Measurements from ENCODE around the gene THAP5. TPM values are rescaled to one million over a fixed set of nuclear protein-coding genes. Genes with fewer than 3 reads are reported as not detected.
A peak's percentile ranks its signal among the peaks of the same experiment; 100 is the strongest.

THAP5 gene
- polyA plus RNA-seq, 6 donors from 2014 or later, result 15.4 to 39.5 (median 27.4) TPM

DNA sequence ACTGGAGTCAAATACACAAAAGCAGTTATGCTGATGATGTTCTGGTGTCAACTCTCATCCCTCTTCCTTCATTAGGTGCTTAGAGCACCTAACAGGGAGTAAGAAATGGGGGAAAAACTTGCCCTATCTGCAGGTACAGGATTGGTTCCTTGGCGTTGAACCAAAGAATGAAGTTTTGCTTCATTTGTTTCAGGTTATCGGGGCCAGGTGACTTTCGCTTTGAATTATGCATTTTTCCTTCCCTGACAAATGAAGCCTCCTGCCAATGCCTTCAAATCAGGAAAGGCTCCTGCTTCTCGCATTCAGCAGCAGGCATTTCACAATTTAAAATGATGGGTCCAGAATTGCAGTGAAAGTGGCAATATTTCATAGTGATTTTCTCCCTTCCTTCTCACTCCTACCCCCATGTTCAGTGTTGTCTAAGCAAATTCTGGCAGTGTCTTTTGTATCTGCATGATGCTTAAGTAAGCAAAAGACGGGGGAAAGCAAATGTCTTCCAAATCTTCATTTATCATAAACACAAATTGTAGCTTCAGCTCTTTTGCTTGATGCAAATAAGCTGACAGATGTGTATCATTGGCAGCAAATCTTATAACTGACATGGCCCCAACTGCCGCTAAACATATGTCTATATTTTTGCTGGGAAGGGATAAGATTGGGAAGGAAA lies 29.5 kb upstream of the THAP5 start:
- Mint-ChIP-seq H3K4me3 (no peak overlapping the region), H3K36me3 (no peaks in the 10 kb centered on the region), H3K27me3 (peaks cover 24 to 41% (median 37%) of the 10 kb centered on the region in 3 donors), H3K27ac (no peak overlapping the region), H3K4me1 (peaks cover 1 to 6% (median 4%) of the 10 kb centered on the region in 3 donors), H3K9me3 (no peaks in the 10 kb centered on the region)
- DNase-seq (no peak), ATAC-seq (ENCODE audit: low read depth in 2 of 2) (no peak)

DNA sequence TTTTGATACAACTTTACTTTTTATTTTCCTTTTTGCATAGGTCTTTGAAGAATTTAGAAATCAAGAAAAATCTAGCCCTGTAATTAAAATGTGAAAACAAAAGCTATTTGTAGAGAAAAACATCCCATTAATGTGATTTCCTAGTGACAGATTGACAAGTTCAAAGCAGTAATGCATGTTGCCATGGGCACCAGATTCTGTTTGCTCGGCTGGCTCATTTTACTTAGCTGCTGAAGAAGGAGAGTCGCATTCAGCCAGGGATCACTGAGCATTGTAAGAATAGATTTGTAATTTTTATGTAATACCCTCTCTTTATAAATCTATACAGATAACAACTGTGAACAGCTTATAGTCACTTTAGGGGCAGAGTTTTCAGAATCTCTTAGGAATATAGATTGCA lies 28.6 kb upstream of the THAP5 start:
- Mint-ChIP-seq H3K4me3 (no peak overlapping the region), H3K9me3 (no peaks in the 10 kb centered on the region), H3K27ac (peak overlapping the region in 1 of 6 donors; percentile 86), H3K27me3 (peaks cover 29 to 39% (median 34%) of the 10 kb centered on the region in 3 donors), H3K4me1 (peaks cover 1 to 4% (median 3%) of the 10 kb centered on the region in 3 donors), H3K36me3 (no peaks in the 10 kb centered on the region)
- ATAC-seq (ENCODE audit: low read depth in 2 of 2) (no peak), DNase-seq (no peak)

DNA sequence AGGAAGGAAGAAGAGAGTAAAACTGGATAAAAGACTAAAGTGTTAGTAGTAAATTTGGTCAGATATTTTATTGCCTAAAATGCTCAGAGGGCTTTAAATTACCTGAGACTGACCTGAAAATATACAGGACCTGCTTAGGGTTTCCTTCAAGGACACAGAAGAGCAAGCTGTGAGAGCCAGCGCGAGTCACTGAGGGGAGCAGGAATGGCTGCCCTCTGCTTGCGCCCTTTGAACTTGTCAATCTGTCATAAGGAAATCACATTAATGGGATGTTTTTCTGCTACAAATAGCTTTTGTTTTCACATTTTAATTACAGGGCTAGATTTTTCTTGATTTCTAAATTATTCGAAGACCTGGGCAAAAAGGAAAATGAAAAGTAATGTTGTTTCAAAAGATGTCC lies 27.1 kb upstream of the THAP5 start:
- Mint-ChIP-seq H3K36me3 (no peaks in the 10 kb centered on the region), H3K4me1 (peaks cover 0 to 1% (median 0%) of the 10 kb centered on the region in 3 donors), H3K27ac (peak overlapping the region in 1 of 6 donors; percentile 39), H3K27me3 (peaks cover 29 to 36% (median 30%) of the 10 kb centered on the region in 3 donors), H3K9me3 (no peaks in the 10 kb centered on the region), H3K4me3 (no peak overlapping the region)
- DNase-seq (no peak), ATAC-seq (ENCODE audit: low read depth in 2 of 2) (no peak)

DNA sequence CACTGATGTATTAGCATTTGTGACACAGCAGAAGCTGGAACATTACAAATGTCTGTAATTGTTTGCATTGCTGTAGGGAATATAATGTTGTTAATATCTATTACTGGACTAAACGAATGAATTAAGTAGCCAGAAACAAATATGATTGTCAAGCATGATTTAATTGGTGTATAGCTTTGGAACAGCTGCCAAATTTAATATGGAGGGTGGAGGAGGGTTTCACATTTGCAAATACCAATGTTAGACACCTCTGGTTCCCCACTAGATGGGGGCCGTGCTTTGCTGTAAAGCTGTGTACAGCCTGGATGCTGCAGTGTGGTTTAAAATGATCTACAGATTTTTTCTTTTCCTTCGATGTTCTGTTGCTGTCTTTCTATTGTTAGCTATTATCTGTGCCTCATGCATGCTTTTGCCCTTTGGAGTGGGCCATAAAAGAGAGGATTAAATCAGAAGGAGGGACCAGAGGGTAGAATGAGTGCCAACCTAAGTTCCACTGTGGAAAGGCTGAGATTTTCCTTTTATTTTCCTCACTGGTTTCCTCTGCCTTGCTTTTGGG lies 23.2 kb upstream of the THAP5 start:
- peaks cover 13 to 19% (median 16%) of the 10 kb centered on the region in 3 donors for H3K27me3 Mint-ChIP-seq
- H3K4me1 Mint-ChIP-seq, result peaks cover 0 to 1% (median 0%) of the 10 kb centered on the region in 3 donors
- peaks cover 0 to 1% (median 0%) of the 10 kb centered on the region in 7 donors for H3K9me3 Mint-ChIP-seq
- peak overlapping the region in 1 of 6 donors; percentile 55 for H3K27ac Mint-ChIP-seq
- ATAC-seq (ENCODE audit: low read depth in 2 of 2) (no peak), DNase-seq (no peak)
- no peak overlapping the region for H3K4me3 Mint-ChIP-seq
- H3K36me3 Mint-ChIP-seq, result no peaks in the 10 kb centered on the region

GRCh38 chr7:108590606-108591005 lies 21.1 kb upstream of the THAP5 start:
- ATAC-seq (ENCODE audit: low read depth in 2 of 2), result no peak
- H3K9me3 Mint-ChIP-seq, result peaks cover 0 to 1% (median 0%) of the 10 kb centered on the region in 7 donors
- H3K27me3 Mint-ChIP-seq, result peaks cover 8 to 29% (median 27%) of the 10 kb centered on the region in 3 donors
- H3K4me3 Mint-ChIP-seq, result no peak overlapping the region
- H3K36me3 Mint-ChIP-seq, result no peaks in the 10 kb centered on the region
- no peak for DNase-seq
- H3K4me1 Mint-ChIP-seq, result peaks cover 0 to 1% (median 0%) of the 10 kb centered on the region in 3 donors
- H3K27ac Mint-ChIP-seq, result peak overlapping the region in 2 of 6 donors; percentile 15 to 39

DNA sequence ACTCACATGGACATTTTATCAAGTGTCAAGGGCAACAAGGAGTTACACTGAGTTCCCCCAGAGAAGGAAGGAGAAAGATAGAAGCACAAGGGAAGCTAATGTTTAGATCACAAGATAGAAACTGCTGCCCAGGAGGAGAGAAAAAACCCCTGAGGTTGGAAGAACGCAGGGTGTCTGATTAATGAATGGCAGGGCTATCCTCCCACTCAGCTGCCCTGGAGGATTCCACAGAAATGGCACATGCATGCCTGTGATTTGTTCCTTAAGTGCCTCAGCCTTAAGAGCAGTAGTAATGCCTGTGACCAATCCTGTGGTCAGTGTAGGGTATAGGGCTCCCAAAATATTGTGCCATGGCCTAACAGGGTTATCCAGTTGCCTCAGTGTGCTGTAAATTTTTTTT lies 20.4 kb upstream of the THAP5 start:
- Mint-ChIP-seq H3K27me3 (peaks cover 8 to 29% (median 27%) of the 10 kb centered on the region in 3 donors), H3K9me3 (peaks cover 0 to 1% (median 0%) of the 10 kb centered on the region in 7 donors), H3K36me3 (no peaks in the 10 kb centered on the region), H3K4me3 (no peak overlapping the region), H3K4me1 (no peaks in the 10 kb centered on the region), H3K27ac (peak overlapping the region in 1 of 6 donors; percentile 39)
- no peak for DNase-seq
- no peak for ATAC-seq (ENCODE audit: low read depth in 2 of 2)

GRCh38 chr7:108589199-108589598 lies 19.7 kb upstream of the THAP5 start:
- Mint-ChIP-seq H3K36me3 (no peaks in the 10 kb centered on the region), H3K4me1 (no peaks in the 10 kb centered on the region), H3K9me3 (peaks cover 0 to 1% (median 0%) of the 10 kb centered on the region in 7 donors), H3K27ac (no peak overlapping the region), H3K27me3 (peaks cover 8 to 29% (median 27%) of the 10 kb centered on the region in 3 donors), H3K4me3 (no peak overlapping the region)
- no peak for DNase-seq
- no peak for ATAC-seq (ENCODE audit: low read depth in 2 of 2)

DNA sequence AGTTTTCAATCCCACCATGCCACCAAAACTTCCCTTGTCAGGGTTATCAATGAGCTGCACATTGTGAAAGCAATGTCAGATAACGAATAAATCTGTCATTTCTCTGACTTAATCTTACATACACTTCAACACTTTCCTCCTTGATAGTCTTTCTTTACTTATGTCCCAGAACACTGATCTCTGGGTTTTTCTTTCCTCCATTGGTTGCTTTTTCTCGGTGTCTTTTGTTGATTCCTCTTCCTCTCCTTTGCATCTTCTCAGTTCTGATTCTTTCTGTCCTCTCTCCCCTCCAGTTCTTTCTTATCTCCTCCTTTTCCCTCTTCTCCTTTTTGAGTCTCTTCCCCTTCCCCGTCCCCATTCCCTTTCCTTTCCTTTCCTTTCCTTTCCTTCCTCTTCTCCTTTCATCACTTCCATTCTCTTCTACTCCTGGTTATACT lies 16.8 kb upstream of the THAP5 start:
- peak overlapping the region in 1 of 6 donors; percentile 55 for H3K27ac Mint-ChIP-seq
- no peaks in the 10 kb centered on the region for H3K4me1 Mint-ChIP-seq
- H3K9me3 Mint-ChIP-seq, result peaks cover 0 to 1% (median 0%) of the 10 kb centered on the region in 7 donors
- H3K4me3 Mint-ChIP-seq, result no peak overlapping the region
- ATAC-seq (ENCODE audit: low read depth in 2 of 2) (no peak), DNase-seq (no peak)
- peaks cover 0 to 29% (median 27%) of the 10 kb centered on the region in 3 donors for H3K27me3 Mint-ChIP-seq
- H3K36me3 Mint-ChIP-seq, result no peaks in the 10 kb centered on the region

DNA sequence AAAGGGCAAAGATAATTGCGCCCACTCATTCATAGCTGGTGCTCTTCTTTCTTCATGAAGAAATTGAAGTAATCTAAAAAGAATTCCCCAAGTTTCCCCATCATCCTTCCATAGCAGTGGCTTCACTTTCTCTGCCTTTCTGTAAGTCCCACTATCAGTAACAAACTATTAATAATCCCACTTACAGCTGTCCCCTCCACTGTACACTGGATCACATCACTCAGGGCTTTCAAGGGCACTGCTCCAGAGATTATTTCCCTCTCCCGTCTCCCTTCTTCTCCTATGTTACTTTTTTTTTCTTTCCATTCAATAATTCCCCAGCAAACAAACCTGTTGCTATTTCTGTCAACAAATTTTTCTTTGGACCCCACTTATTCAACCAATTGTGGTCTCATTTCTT lies 16.3 kb upstream of the THAP5 start:
- DNase-seq (no peak), ATAC-seq (ENCODE audit: low read depth in 2 of 2) (no peak)
- no peaks in the 10 kb centered on the region for H3K36me3 Mint-ChIP-seq
- peaks cover 0 to 1% (median 0%) of the 10 kb centered on the region in 7 donors for H3K9me3 Mint-ChIP-seq
- peaks cover 0 to 29% (median 27%) of the 10 kb centered on the region in 3 donors for H3K27me3 Mint-ChIP-seq
- H3K27ac Mint-ChIP-seq, result no peak overlapping the region
- no peak overlapping the region for H3K4me3 Mint-ChIP-seq
- no peaks in the 10 kb centered on the region for H3K4me1 Mint-ChIP-seq

GRCh38 chr7:108584211-108584610 lies 14.7 kb upstream of the THAP5 start:
- ATAC-seq (ENCODE audit: low read depth in 2 of 2), result no peak
- H3K4me3 Mint-ChIP-seq, result no peak overlapping the region

DNA sequence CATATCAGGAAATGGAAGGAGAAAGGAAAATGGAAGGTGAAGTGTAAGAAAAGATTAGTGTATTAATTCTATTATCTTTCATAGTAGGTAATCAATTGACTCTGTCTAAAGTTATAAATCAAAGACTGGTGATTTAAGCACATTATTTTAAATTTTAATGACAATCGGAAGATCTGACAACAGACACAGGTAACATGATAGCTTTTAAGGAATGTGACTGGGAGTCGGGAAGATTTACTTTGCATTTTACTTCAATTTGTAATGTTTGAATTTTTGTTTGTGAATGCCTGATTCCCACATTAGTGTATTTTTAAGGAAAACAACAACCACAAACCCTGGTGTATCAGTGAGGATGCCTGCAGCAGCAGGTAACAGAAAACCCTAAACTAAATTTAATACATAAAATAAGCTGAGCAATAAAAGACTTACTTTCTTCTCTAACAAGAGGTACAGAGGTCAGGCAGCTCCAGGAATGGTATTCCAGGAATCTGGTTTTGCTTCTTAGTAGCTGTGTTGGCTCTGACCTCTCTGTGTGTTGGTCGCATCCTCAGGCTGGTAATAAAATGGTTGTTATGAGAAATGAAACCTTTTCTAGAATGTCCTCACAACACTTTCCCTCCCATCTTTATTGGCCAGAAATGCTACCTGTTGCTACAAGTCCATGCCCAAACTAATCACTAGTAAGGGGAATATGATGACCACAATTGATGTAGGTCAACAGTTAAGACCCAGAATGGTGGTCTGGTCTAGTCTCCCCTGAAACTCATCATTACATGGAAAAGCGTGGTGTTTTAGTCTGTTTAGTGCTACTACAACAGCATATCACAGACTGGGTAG lies 12.4 kb upstream of the THAP5 start:
- Mint-ChIP-seq H3K36me3 (peaks cover 5 to 20% of the 10 kb centered on the region in 2 donors), H3K27me3 (peaks cover 0 to 12% (median 12%) of the 10 kb centered on the region in 3 donors), H3K9me3 (peaks cover 0 to 12% (median 3%) of the 10 kb centered on the region in 7 donors), H3K4me3 (no peak overlapping the region), H3K4me1 (peaks cover 2 to 3% (median 3%) of the 10 kb centered on the region in 3 donors), H3K27ac (no peak overlapping the region)
- ATAC-seq (ENCODE audit: low read depth in 2 of 2) (no peak), DNase-seq (no peak)

More at GRCh38 chr7:108584211-108584610, 14.7 kb upstream of the THAP5 start:
- peaks cover 0 to 22% (median 22%) of the 10 kb centered on the region in 3 donors for H3K27me3 Mint-ChIP-seq
- no peak overlapping the region for H3K27ac Mint-ChIP-seq
- H3K4me1 Mint-ChIP-seq, result no peaks in the 10 kb centered on the region
- H3K9me3 Mint-ChIP-seq, result peaks cover 0 to 7% (median 4%) of the 10 kb centered on the region in 7 donors
- DNase-seq, result no peak
- peaks cover 0 to 11% of the 10 kb centered on the region in 2 donors for H3K36me3 Mint-ChIP-seq

GRCh38 chr7:108580298-108580697 lies 10.8 kb upstream of the THAP5 start:
- Mint-ChIP-seq H3K36me3 (peaks cover 5 to 35% of the 10 kb centered on the region in 2 donors), H3K9me3 (peaks cover 0 to 12% (median 3%) of the 10 kb centered on the region in 7 donors), H3K4me1 (peaks cover 3 to 15% (median 13%) of the 10 kb centered on the region in 3 donors), H3K4me3 (no peak overlapping the region), H3K27me3 (no peaks in the 10 kb centered on the region), H3K27ac (no peak overlapping the region)
- DNase-seq (no peak), ATAC-seq (ENCODE audit: low read depth in 2 of 2) (no peak)

DNA sequence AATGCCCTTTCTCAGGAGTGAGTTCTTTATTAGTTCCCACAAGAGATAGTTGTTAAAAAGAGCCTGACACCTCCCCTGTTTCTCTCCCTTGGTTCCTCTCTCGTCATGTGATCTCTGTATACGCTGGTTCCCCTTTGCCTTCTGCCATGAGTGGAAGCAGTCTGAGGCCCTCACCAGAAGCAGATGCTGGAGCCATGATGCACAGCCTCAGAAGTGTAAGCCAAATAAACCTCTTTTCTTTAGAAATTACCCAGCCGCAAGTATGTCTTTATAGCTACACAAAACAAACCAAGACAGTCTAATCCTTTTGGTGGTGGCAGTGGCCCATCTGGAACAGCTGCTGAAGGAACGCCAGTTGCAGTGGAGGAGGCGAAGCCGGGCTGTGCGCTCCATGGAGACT lies 9.4 kb upstream of the THAP5 start:
- H3K9me3 Mint-ChIP-seq, result peaks cover 0 to 12% (median 3%) of the 10 kb centered on the region in 7 donors
- DNase-seq (no peak), ATAC-seq (ENCODE audit: low read depth in 2 of 2) (no peak)
- no peaks in the 10 kb centered on the region for H3K27me3 Mint-ChIP-seq
- no peak overlapping the region for H3K27ac Mint-ChIP-seq
- peaks cover 5 to 18% (median 14%) of the 10 kb centered on the region in 3 donors for H3K4me1 Mint-ChIP-seq
- H3K36me3 Mint-ChIP-seq, result peaks cover 5 to 35% of the 10 kb centered on the region in 2 donors
- no peak overlapping the region for H3K4me3 Mint-ChIP-seq
